GM21619 (cell line): ENCODE measurements around the gene AOX1.
"Not testable (repeated sequence)": the region's sequence is repeated elsewhere in the genome, so short reads cannot be mapped to it uniquely, and the experiment has no call there.

ENCODE experiments used
- ATAC-seq: cut with Tn5 transposase; IDR thresholded peaks from one replicate; pipeline ENCODE4 v1.9.1; 2021; ENCODE audit not compliant: unreplicated experiment

AOX1 gene

GRCh38 chr2:200625282-200625681 lies 39.5 kb downstream of the AOX1 start:
- ATAC-seq: no peak

GRCh38 chr2:200625958-200626363 lies 40.1 kb downstream of the AOX1 start:
- ATAC-seq: no peak

- ATAC-seq: no peak
These were observed 41.4 kb downstream of the AOX1 start for GRCh38 chr2:200627110-200627770.

- ATAC-seq: not testable (repeated sequence)
These were observed 42.6 kb downstream of the AOX1 start for GRCh38 chr2:200628461-200628860.

- ATAC-seq: no peak
These were observed 45.5 kb downstream of the AOX1 start for GRCh38 chr2:200631287-200631686.

GRCh38 chr2:200634231-200634964 lies 48.6 kb downstream of the AOX1 start:
- no peak for ATAC-seq

GRCh38 chr2:200635251-200635650 lies 49.4 kb downstream of the AOX1 start:
- ATAC-seq: no peak

- ATAC-seq: no peak
These were observed 52.1 kb downstream of the AOX1 start for GRCh38 chr2:200637901-200638300.

GRCh38 chr2:200640176-200640575 lies 54.4 kb downstream of the AOX1 start:
- ATAC-seq: no peak

- ATAC-seq: no peak
These were observed 55.1 kb downstream of the AOX1 start for GRCh38 chr2:200640901-200641300.

- not testable (repeated sequence) for ATAC-seq
These were observed 62.9 kb downstream of the AOX1 start for GRCh38 chr2:200648518-200649281.

GRCh38 chr2:200649724-200650123 lies 63.9 kb downstream of the AOX1 start:
- no peak for ATAC-seq

- ATAC-seq: no peak
These were observed 64.4 kb downstream of the AOX1 start for GRCh38 chr2:200650195-200650594.

- ATAC-seq: no peak
These were observed 66.3 kb downstream of the AOX1 start for GRCh38 chr2:200652158-200652557.

GRCh38 chr2:200653021-200653420 lies 67.2 kb downstream of the AOX1 start:
- no peak for ATAC-seq

GRCh38 chr2:200654823-200655222 lies 69.0 kb downstream of the AOX1 start:
- no peak for ATAC-seq

- ATAC-seq: no peak
These were observed 70.2 kb downstream of the AOX1 start for GRCh38 chr2:200655918-200656580.

GRCh38 chr2:200658278-200658864 lies 72.6 kb downstream of the AOX1 start:
- ATAC-seq: no peak

GRCh38 chr2:200659410-200659809 lies 73.6 kb downstream of the AOX1 start:
- ATAC-seq: no peak

- no peak for ATAC-seq
These were observed 75.7 kb downstream of the AOX1 start for GRCh38 chr2:200661477-200661876.

- ATAC-seq: no peak
These were observed 76.9 kb downstream of the AOX1 start for GRCh38 chr2:200662727-200663126.
